Chondrocyte (in vitro differentiated cells): ENCODE results near the gene SBDS. TPM values are rescaled to one million over a fixed set of nuclear protein-coding genes. Genes with fewer than 3 reads are reported as not detected.
A peak's percentile ranks its signal among the peaks of the same experiment; 100 is the strongest.
"Not testable (repeated sequence)": the region's sequence is repeated elsewhere in the genome, so short reads cannot be mapped to it uniquely, and the experiment has no call there.

Experiments
- DNase-seq: peaks from one replicate; pipeline ENCODE4 v3.0.0; 2021; ENCODE audit warnings: mixed read lengths, low spot score
- H3K27ac Mint-ChIP-seq: one replicate; pipeline ENCODE4 v1.8.0; 2021; ENCODE audit warnings: mild to moderate bottlenecking, moderate library complexity, mixed read lengths; ENCODE audit not compliant: unreplicated experiment
- H3K27me3 Mint-ChIP-seq: 2 replicates; pipeline ENCODE4 v1.8.0; 2021; ENCODE audit warnings: low read depth, mixed read lengths
- H3K36me3 Mint-ChIP-seq: 2 replicates; pipeline ENCODE4 v1.8.0; 2021; ENCODE audit warnings: low read depth, mixed read lengths
- H3K4me1 Mint-ChIP-seq: 2 replicates; pipeline ENCODE4 v1.8.0; 2021; ENCODE audit warnings: low read depth, mild to moderate bottlenecking, mixed read lengths
- H3K4me3 Mint-ChIP-seq: one replicate; pipeline ENCODE4 v1.8.0; 2021; ENCODE audit warnings: mild to moderate bottlenecking, moderate library complexity, mixed read lengths; ENCODE audit not compliant: unreplicated experiment
- H3K9me3 Mint-ChIP-seq: 2 replicates; pipeline ENCODE4 v1.8.0; 2021; ENCODE audit warnings: low read depth, mixed read lengths
- long read RNA-seq: library from polyadenylated mRNA; stranded (forward); transcript quantifications from one replicate; pipeline ENCODE4 v2.0.0, GENCODE V29; 2021
- total RNA-seq: library from RNA; stranded (reverse); gene quantifications from 3 replicates; pipeline ENCODE4 v1.2.1, GENCODE V29; 2021
- TF ChIP-seq, protein P1 (sequence below): fragments of 200-600 bp; sonication (generic); IDR thresholded peaks from 2 replicates; pipeline ENCODE4 v1.5.0; 2021; ENCODE audit warnings: antibody characterized with exemption, mild to moderate bottlenecking, moderate library complexity

Gene SBDS
- total RNA-seq: 124 to 146 TPM (median 144 TPM) in 3 replicates
- long read RNA-seq, transcript SBDS-201 (5 exons, 1,631 nt): major isoform, 235 of 258 reads
- long read RNA-seq, partial matches to known transcripts: 3 of 258 reads
- long read RNA-seq, other reads (novel, unspliced or antisense): 19 of 258 reads

DNA sequence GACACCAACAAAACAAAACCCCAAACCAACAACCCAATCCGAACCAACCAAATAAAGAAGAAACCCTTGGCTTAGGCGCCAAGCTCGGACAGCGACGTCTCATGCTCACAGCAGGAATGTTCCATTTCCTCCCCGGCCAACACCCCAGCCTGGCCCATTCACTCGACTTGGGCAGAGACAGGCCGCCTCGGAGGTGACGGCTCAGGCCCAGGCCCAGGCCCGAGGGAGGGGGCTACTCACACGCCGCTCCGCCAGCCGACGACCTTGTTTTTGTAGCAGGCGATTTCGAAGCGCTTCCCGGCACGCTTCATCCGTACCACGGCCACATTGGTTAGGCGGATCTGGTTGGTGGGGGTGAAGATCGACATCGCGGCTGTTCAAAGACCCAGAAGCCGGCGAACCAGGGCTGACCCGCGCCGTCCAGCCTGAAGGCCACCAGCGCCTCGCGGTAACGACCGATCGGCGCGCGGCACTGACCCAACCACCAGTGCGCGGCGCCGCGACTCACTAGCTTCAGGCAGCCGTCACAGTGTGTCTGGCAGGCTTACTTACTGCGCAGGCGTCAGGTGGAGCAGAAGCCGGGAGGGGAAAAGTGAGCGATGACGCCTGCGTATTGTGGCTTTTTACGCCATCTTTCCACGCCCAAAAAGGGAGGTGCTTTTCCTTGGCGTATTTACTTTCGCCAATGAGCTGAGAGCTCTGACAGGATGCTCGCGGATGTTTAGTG, at the start of gene SBDS:
Gene SBDS, minus strand, starts transcription at position 537 of the 727 bp plus-strand sequence. Its CDS starts 169 bp downstream, at position 368.
- H3K4me1 Mint-ChIP-seq: peaks cover 27% of the 10 kb centered on the region
- TF ChIP-seq, protein P1, sequence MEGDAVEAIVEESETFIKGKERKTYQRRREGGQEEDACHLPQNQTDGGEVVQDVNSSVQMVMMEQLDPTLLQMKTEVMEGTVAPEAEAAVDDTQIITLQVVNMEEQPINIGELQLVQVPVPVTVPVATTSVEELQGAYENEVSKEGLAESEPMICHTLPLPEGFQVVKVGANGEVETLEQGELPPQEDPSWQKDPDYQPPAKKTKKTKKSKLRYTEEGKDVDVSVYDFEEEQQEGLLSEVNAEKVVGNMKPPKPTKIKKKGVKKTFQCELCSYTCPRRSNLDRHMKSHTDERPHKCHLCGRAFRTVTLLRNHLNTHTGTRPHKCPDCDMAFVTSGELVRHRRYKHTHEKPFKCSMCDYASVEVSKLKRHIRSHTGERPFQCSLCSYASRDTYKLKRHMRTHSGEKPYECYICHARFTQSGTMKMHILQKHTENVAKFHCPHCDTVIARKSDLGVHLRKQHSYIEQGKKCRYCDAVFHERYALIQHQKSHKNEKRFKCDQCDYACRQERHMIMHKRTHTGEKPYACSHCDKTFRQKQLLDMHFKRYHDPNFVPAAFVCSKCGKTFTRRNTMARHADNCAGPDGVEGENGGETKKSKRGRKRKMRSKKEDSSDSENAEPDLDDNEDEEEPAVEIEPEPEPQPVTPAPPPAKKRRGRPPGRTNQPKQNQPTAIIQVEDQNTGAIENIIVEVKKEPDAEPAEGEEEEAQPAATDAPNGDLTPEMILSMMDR: peak; percentile 62
- peak within 1 kb of the TSS; percentile 100 for H3K27ac Mint-ChIP-seq
- peaks cover 15% of the 10 kb centered on the region for H3K36me3 Mint-ChIP-seq
- DNase-seq: peak; percentile 96
- peak within 1 kb of the TSS; percentile 96 for H3K4me3 Mint-ChIP-seq
- not testable (repeated sequence) for H3K27me3 Mint-ChIP-seq, H3K9me3 Mint-ChIP-seq

DNA sequence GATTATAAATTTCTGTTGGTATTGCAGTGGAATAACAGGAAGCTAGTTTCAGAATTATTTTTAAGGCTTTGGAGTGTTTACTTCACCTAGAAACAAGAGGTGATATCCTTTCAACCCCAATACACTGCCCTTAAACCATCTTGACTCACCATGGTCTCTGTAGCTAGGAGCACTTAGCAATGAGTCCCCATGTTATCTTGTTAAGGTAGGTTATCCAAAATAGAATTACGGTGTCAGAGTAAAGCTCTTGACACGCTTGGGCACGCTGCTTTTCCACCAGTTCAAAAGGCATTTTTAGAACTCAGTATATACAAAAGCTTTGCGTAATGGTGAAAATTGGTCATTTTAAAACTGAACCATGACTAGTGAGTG, 48.2 kb upstream of the SBDS start:
- not testable (repeated sequence) for H3K4me3 Mint-ChIP-seq, H3K9me3 Mint-ChIP-seq, DNase-seq, H3K36me3 Mint-ChIP-seq, H3K27me3 Mint-ChIP-seq
- Mint-ChIP-seq H3K4me1 (peaks cover 20% of the 10 kb centered on the region), H3K27ac (peak overlapping the region; percentile 87)

DNA sequence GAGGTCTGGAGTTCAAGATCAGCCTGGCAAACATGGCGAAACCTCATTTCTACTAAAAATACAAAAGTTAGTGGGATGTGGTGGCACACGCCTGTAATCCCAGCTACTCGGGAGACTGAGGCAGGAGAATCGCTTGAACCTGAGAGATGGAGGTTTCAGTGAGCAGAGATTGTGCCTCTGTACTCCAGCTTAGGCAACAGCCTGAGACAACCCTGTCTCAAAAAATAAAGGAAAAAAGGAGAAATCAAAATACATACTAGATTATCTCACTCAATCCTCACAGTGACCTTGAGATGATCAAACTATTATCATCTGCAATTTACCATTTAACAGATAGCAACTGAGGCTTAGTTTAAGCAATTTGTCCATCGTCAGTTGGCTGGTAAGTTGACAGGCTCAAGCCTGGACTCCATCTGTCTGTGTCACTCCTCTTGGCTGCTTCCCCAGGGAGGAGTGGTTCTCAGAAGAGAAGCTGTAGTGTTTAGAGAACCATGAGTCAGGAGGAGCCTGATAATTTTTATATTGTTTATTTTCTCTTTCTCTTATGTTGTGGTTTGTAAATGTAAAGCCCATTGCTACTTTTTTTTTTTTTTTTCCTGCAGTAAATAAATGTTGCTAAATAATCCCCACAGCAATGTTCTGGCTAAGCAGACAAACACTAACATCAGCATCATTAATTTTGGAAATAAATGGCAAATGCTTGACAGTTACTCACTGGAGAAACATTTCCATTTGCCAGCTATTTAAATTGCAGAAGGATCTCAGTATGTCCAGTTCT, 47.6 kb upstream of the SBDS start:
- H3K36me3 Mint-ChIP-seq, H3K4me3 Mint-ChIP-seq, H3K9me3 Mint-ChIP-seq, H3K27me3 Mint-ChIP-seq, DNase-seq: not testable (repeated sequence)
- Mint-ChIP-seq H3K4me1 (peaks cover 20% of the 10 kb centered on the region), H3K27ac (peak overlapping the region; percentile 87)

GRCh38 chr7:67040832-67041231, 45.4 kb upstream of the SBDS start:
- not testable (repeated sequence) for H3K27me3 Mint-ChIP-seq, H3K4me3 Mint-ChIP-seq, H3K9me3 Mint-ChIP-seq, DNase-seq, H3K36me3 Mint-ChIP-seq
- Mint-ChIP-seq H3K4me1 (peaks cover 20% of the 10 kb centered on the region), H3K27ac (peak overlapping the region; percentile 6)
- TF ChIP-seq, protein P1: peak; percentile 81

GRCh38 chr7:67036432-67037395, 41.3 kb upstream of the SBDS start:
- H3K27ac Mint-ChIP-seq, H3K27me3 Mint-ChIP-seq, H3K4me1 Mint-ChIP-seq, H3K36me3 Mint-ChIP-seq, DNase-seq, H3K9me3 Mint-ChIP-seq, H3K4me3 Mint-ChIP-seq: not testable (repeated sequence)

GRCh38 chr7:67033251-67033650, 37.9 kb upstream of the SBDS start:
- Mint-ChIP-seq H3K4me1 (peaks cover 2% of the 10 kb centered on the region), H3K27me3 (no peaks in the 10 kb centered on the region), H3K4me3 (no peak overlapping the region), H3K27ac (no peak overlapping the region), H3K9me3 (peaks cover 3% of the 10 kb centered on the region), H3K36me3 (peaks cover 8% of the 10 kb centered on the region)
- TF ChIP-seq, protein P1: no peak
- no peak for DNase-seq

- not testable (repeated sequence) for H3K27me3 Mint-ChIP-seq, H3K4me3 Mint-ChIP-seq, H3K36me3 Mint-ChIP-seq, H3K27ac Mint-ChIP-seq, H3K9me3 Mint-ChIP-seq, DNase-seq, H3K4me1 Mint-ChIP-seq
Observed at GRCh38 chr7:67031685-67032084, 36.3 kb upstream of the SBDS start.

DNA sequence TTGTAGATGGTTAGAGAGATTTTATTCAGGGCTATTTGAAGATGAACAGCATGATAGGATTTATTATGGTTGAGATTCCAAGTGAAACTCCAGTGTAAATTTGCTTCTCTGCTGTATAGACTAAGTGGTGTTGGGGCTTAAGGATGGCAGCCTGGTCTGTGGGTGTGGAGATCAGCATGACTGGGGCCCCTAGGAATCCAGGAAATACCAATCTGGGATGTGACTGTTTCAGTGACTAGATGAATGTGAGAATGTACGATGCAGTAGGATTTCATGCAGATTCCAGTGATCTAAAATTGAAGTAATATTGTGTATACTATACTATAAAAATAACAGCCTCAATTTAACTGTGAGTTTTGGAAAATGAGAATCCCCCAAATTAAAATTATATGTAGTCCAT, 30.1 kb upstream of the SBDS start:
- peaks cover 24% of the 10 kb centered on the region for H3K4me1 Mint-ChIP-seq
- peaks cover 20% of the 10 kb centered on the region for H3K36me3 Mint-ChIP-seq
- not testable (repeated sequence) for DNase-seq, H3K9me3 Mint-ChIP-seq, H3K27me3 Mint-ChIP-seq, H3K4me3 Mint-ChIP-seq
- H3K27ac Mint-ChIP-seq: peak overlapping the region; percentile 85
